Stimulated activated memory B cell treated with anti-CD40 and anti-IgM and Interleukin-4, amounts not matched to agents 10 μg/mL and 1 μg/mL and 100 μg/mL, for 72 hours (primary cell): ENCODE measurements around the gene POLR1G.

ENCODE experiments used
- ATAC-seq: fragments of 150-1000 bp; cut with Tn5 transposase; 2 replicates; pipeline ENCODE4 v1.10.0; 2021
- H3K27ac Mint-ChIP-seq: one replicate; pipeline ENCODE4 v1.8.0; 2022; ENCODE audit warnings: mild to moderate bottlenecking, mixed read lengths
- H3K27me3 Mint-ChIP-seq: one replicate; pipeline ENCODE4 v1.8.0; 2022; ENCODE audit warnings: mixed read lengths
- H3K36me3 Mint-ChIP-seq: one replicate; pipeline ENCODE4 v1.8.0; 2022; ENCODE audit warnings: mixed read lengths
- H3K4me1 Mint-ChIP-seq: one replicate; pipeline ENCODE4 v1.8.0; 2022; ENCODE audit warnings: mixed read lengths
- H3K4me3 Mint-ChIP-seq: one replicate; pipeline ENCODE4 v1.8.0; 2022; ENCODE audit warnings: mild to moderate bottlenecking, moderate library complexity, mixed read lengths
- H3K9me3 Mint-ChIP-seq: one replicate; pipeline ENCODE4 v1.8.0; 2022; ENCODE audit warnings: mixed read lengths

The POLR1G gene

GRCh38 chr19:45444318-45445041, 38.0 kb downstream of the POLR1G start:
- Mint-ChIP-seq H3K9me3 (no peaks in the 10 kb centered on the region), H3K4me1 (peaks cover 52% of the 10 kb centered on the region), H3K36me3 (no peaks in the 10 kb centered on the region), H3K27me3 (no peaks in the 10 kb centered on the region), H3K27ac (peak overlapping the region; percentile 87), H3K4me3 (peak overlapping the region; percentile 81)
- peak; percentile 81 for ATAC-seq

GRCh38 chr19:45445139-45445538, 38.7 kb downstream of the POLR1G start:
- H3K27me3 Mint-ChIP-seq: no peaks in the 10 kb centered on the region
- H3K4me3 Mint-ChIP-seq: peak overlapping the region; percentile 81

GRCh38 chr19:45446295-45446694, 39.9 kb downstream of the POLR1G start:
- ATAC-seq: no peak
- no peaks in the 10 kb centered on the region for H3K27me3 Mint-ChIP-seq
- H3K9me3 Mint-ChIP-seq: no peaks in the 10 kb centered on the region
- no peaks in the 10 kb centered on the region for H3K36me3 Mint-ChIP-seq
- peaks cover 57% of the 10 kb centered on the region for H3K4me1 Mint-ChIP-seq
- no peak overlapping the region for H3K4me3 Mint-ChIP-seq
- no peak overlapping the region for H3K27ac Mint-ChIP-seq

More at GRCh38 chr19:45445139-45445538, 38.7 kb downstream of the POLR1G start:
- peaks cover 53% of the 10 kb centered on the region for H3K4me1 Mint-ChIP-seq
- no peak for ATAC-seq
- H3K9me3 Mint-ChIP-seq: no peaks in the 10 kb centered on the region
- H3K36me3 Mint-ChIP-seq: no peaks in the 10 kb centered on the region
- H3K27ac Mint-ChIP-seq: peak overlapping the region; percentile 87

- ATAC-seq: no peak
- H3K9me3 Mint-ChIP-seq: no peaks in the 10 kb centered on the region
- H3K4me1 Mint-ChIP-seq: peaks cover 64% of the 10 kb centered on the region
- no peaks in the 10 kb centered on the region for H3K27me3 Mint-ChIP-seq
- H3K36me3 Mint-ChIP-seq: no peaks in the 10 kb centered on the region
- H3K27ac Mint-ChIP-seq: no peak overlapping the region
- H3K4me3 Mint-ChIP-seq: no peak overlapping the region
Observed at GRCh38 chr19:45446944-45447343, 40.5 kb downstream of the POLR1G start.

GRCh38 chr19:45448425-45448756, 41.9 kb downstream of the POLR1G start:
- Mint-ChIP-seq H3K4me3 (no peak overlapping the region), H3K4me1 (peaks cover 56% of the 10 kb centered on the region), H3K36me3 (no peaks in the 10 kb centered on the region), H3K27me3 (no peaks in the 10 kb centered on the region), H3K27ac (no peak overlapping the region), H3K9me3 (no peaks in the 10 kb centered on the region)
- ATAC-seq: no peak

GRCh38 chr19:45448887-45449299, 42.4 kb downstream of the POLR1G start:
- ATAC-seq: no peak
- Mint-ChIP-seq H3K4me3 (peak overlapping the region; percentile 34), H3K27me3 (no peaks in the 10 kb centered on the region), H3K27ac (no peak overlapping the region), H3K9me3 (no peaks in the 10 kb centered on the region), H3K4me1 (peaks cover 53% of the 10 kb centered on the region), H3K36me3 (no peaks in the 10 kb centered on the region)

GRCh38 chr19:45450012-45450333, 43.5 kb downstream of the POLR1G start:
- no peaks in the 10 kb centered on the region for H3K9me3 Mint-ChIP-seq
- H3K36me3 Mint-ChIP-seq: no peaks in the 10 kb centered on the region
- ATAC-seq: peak; percentile 21
- peak overlapping the region; percentile 92 for H3K4me3 Mint-ChIP-seq
- no peaks in the 10 kb centered on the region for H3K27me3 Mint-ChIP-seq
- peaks cover 51% of the 10 kb centered on the region for H3K4me1 Mint-ChIP-seq
- peak overlapping the region; percentile 95 for H3K27ac Mint-ChIP-seq

- Mint-ChIP-seq H3K9me3 (no peaks in the 10 kb centered on the region), H3K36me3 (no peaks in the 10 kb centered on the region), H3K4me1 (peaks cover 52% of the 10 kb centered on the region), H3K4me3 (peak overlapping the region; percentile 79), H3K27ac (peak overlapping the region; percentile 95), H3K27me3 (no peaks in the 10 kb centered on the region)
- peak; percentile 2 for ATAC-seq
Observed at GRCh38 chr19:45451131-45451849, 44.8 kb downstream of the POLR1G start.

- Mint-ChIP-seq H3K27ac (peak overlapping the region; percentile 95), H3K27me3 (no peaks in the 10 kb centered on the region), H3K36me3 (no peaks in the 10 kb centered on the region), H3K9me3 (no peaks in the 10 kb centered on the region), H3K4me3 (peak overlapping the region; percentile 79), H3K4me1 (peaks cover 53% of the 10 kb centered on the region)
- ATAC-seq: no peak
Observed at GRCh38 chr19:45451850-45452387, 45.5 kb downstream of the POLR1G start.

- no peaks in the 10 kb centered on the region for H3K9me3 Mint-ChIP-seq
- H3K27me3 Mint-ChIP-seq: peaks cover 8% of the 10 kb centered on the region
- H3K4me3 Mint-ChIP-seq: peak overlapping the region; percentile 37
- H3K4me1 Mint-ChIP-seq: peaks cover 47% of the 10 kb centered on the region
- no peaks in the 10 kb centered on the region for H3K36me3 Mint-ChIP-seq
- peak; percentile 75 for ATAC-seq
- peak overlapping the region; percentile 72 for H3K27ac Mint-ChIP-seq
Observed at GRCh38 chr19:45455707-45456499, 49.5 kb downstream of the POLR1G start.

- H3K27ac Mint-ChIP-seq: peak overlapping the region; percentile 72
- H3K4me1 Mint-ChIP-seq: peaks cover 46% of the 10 kb centered on the region
- H3K36me3 Mint-ChIP-seq: no peaks in the 10 kb centered on the region
- H3K4me3 Mint-ChIP-seq: no peak overlapping the region
- H3K27me3 Mint-ChIP-seq: peaks cover 9% of the 10 kb centered on the region
- H3K9me3 Mint-ChIP-seq: no peaks in the 10 kb centered on the region
- no peak for ATAC-seq
Observed at GRCh38 chr19:45456500-45456815, 50.0 kb downstream of the POLR1G start.

GRCh38 chr19:45457776-45458175, 51.3 kb downstream of the POLR1G start:
- H3K4me1 Mint-ChIP-seq: peaks cover 38% of the 10 kb centered on the region
- peaks cover 9% of the 10 kb centered on the region for H3K27me3 Mint-ChIP-seq
- no peaks in the 10 kb centered on the region for H3K9me3 Mint-ChIP-seq
- no peaks in the 10 kb centered on the region for H3K36me3 Mint-ChIP-seq
- no peak overlapping the region for H3K4me3 Mint-ChIP-seq
- no peak overlapping the region for H3K27ac Mint-ChIP-seq
- ATAC-seq: no peak
